Gastroesophageal sphincter (tissue), 3 donors: ENCODE results near the gene XPO1.

Experiments
- CTCF ChIP-seq, 4 experiments: fragments of 200-600 bp in 2 of 4; fragments of 450-650 bp in 2 of 4; sonication (generic) in 1 of 4; IDR thresholded peaks; one replicate each; pipeline ENCODE4 v1.5.1; 2017 to 2019; ENCODE audit warnings: antibody characterized with exemption in 4 of 4, mild to moderate bottlenecking in 2 of 4, moderate library complexity in 2 of 4
- EP300 ChIP-seq: sonication (generic); formaldehyde crosslinking; IDR thresholded peaks from one replicate; pipeline ENCODE4 v1.6.1; 2017; ENCODE audit warnings: antibody characterized with exemption, mild to moderate bottlenecking
- POLR2A ChIP-seq, 2 donors: fragments of 450-650 bp; IDR thresholded peaks; one replicate each; pipeline ENCODE4 v1.6.1; 2017; ENCODE audit warnings: antibody characterized with exemption in 2 of 2, mild to moderate bottlenecking in 2 of 2, moderate library complexity in 1 of 2
- POLR2AphosphoS5 ChIP-seq: sonication (generic); formaldehyde crosslinking; IDR thresholded peaks from one replicate; pipeline ENCODE4 v1.6.1; 2017; ENCODE audit warnings: antibody characterized with exemption

- TF ChIP-seq CTCF (IDR thresholded peaks at IDR 0.05): no peak
- no peak for TF ChIP-seq POLR2AphosphoS5
- TF ChIP-seq POLR2A (IDR thresholded peaks at IDR 0.05): no peak
- TF ChIP-seq EP300: no peak
Observed at GRCh38 chr2:61585383-61585782, 47.2 kb upstream of the XPO1 start.
